Occipital lobe (tissue), 2 donors: Measurements from ENCODE around the gene INPP4B. TPM values are rescaled to one million over a fixed set of nuclear protein-coding genes. Genes with fewer than 3 reads are reported as not detected.
"Not testable (repeated sequence)": the region's sequence is repeated elsewhere in the genome, so short reads cannot be mapped to it uniquely, and the experiment has no call there.

ENCODE experiments used
- DNase-seq: peaks from one replicate; lab custom pipeline; 2025; lab: John Stamatoyannopoulos, UW
- total RNA-seq: library from RNA; depleted of rRNA; stranded (reverse); fragments of >200 nt; gene quantifications from one replicate; pipeline ENCODE4 v1.2.3, GENCODE V29; 2014

INPP4B gene
- total RNA-seq, 1 donor from 2014 or later = 6.7 TPM

- no peak for DNase-seq
Observed at GRCh38 chr4:142687547-142688275, 158.4 kb downstream of the INPP4B start.

GRCh38 chr4:142686081-142686480, 160.0 kb downstream of the INPP4B start:
- no peak for DNase-seq

- DNase-seq = no peak
Observed at GRCh38 chr4:142683997-142684396, 162.1 kb downstream of the INPP4B start.

GRCh38 chr4:142683503-142683902, 162.6 kb downstream of the INPP4B start:
- DNase-seq = no peak

GRCh38 chr4:142671516-142671915, 174.6 kb downstream of the INPP4B start:
- no peak for DNase-seq

GRCh38 chr4:142663828-142664227, 182.3 kb downstream of the INPP4B start:
- DNase-seq = no peak

GRCh38 chr4:142660728-142661127, 185.4 kb downstream of the INPP4B start:
- DNase-seq = no peak

GRCh38 chr4:142656178-142656577, 189.9 kb downstream of the INPP4B start:
- no peak for DNase-seq

GRCh38 chr4:142648378-142648777, 197.7 kb downstream of the INPP4B start:
- no peak for DNase-seq

GRCh38 chr4:142645475-142646108, 200.5 kb downstream of the INPP4B start:
- no peak for DNase-seq

- not testable (repeated sequence) for DNase-seq
Observed at GRCh38 chr4:142644628-142645027, 201.5 kb downstream of the INPP4B start.

- DNase-seq = no peak
Observed at GRCh38 chr4:142637614-142638013, 208.5 kb downstream of the INPP4B start.

- DNase-seq = no peak
Observed at GRCh38 chr4:142631836-142632235, 214.3 kb downstream of the INPP4B start.

GRCh38 chr4:142615324-142615665, 230.8 kb downstream of the INPP4B start:
- no peak for DNase-seq

GRCh38 chr4:142614621-142615323, 231.3 kb downstream of the INPP4B start:
- DNase-seq = no peak

- DNase-seq = no peak
Observed at GRCh38 chr4:142607976-142608375, 238.1 kb downstream of the INPP4B start.

- DNase-seq = no peak
Observed at GRCh38 chr4:142600952-142601351, 245.1 kb downstream of the INPP4B start.

GRCh38 chr4:142598132-142598531, 248.0 kb downstream of the INPP4B start:
- no peak for DNase-seq

- DNase-seq = no peak
Observed at GRCh38 chr4:142596595-142596994, 249.5 kb downstream of the INPP4B start.

- no peak for DNase-seq
Observed at GRCh38 chr4:142596121-142596520, 250.0 kb downstream of the INPP4B start.

- no peak for DNase-seq
Observed at GRCh38 chr4:142595222-142595871, 250.8 kb downstream of the INPP4B start.

- DNase-seq = peak; percentile 3
Observed at GRCh38 chr4:142585411-142585810, 260.7 kb downstream of the INPP4B start.
